CD4-positive, alpha-beta T cell treated with Interleukin-15 for 4 hours (primary cell): ENCODE results near the gene DYTN.

Experiments
- DNase-seq: peaks from one replicate; pipeline ENCODE4 v3.0.0-alpha.2; 2020; ENCODE audit warnings: low spot score

The DYTN gene

DNA sequence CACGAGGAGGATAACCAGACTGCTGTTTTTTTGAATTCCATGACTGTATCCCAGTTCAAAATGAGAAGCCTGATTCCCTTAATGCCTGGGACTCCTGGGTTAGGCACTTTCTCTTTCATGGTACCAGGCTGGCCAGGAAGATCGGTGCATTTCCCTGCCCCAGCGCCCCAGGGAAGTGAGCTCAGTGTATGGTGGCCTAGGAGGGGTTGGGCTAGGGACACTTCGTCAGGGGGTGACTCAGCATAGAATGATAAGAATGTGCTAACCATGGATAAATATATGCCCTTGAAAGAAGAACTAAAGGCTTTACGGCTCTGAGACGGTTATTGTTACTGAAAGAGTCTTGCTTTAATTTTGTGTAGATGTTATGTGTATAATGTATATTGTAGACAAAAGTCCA lies 103.4 kb downstream of the DYTN start:
- DNase-seq: no peak

DNA sequence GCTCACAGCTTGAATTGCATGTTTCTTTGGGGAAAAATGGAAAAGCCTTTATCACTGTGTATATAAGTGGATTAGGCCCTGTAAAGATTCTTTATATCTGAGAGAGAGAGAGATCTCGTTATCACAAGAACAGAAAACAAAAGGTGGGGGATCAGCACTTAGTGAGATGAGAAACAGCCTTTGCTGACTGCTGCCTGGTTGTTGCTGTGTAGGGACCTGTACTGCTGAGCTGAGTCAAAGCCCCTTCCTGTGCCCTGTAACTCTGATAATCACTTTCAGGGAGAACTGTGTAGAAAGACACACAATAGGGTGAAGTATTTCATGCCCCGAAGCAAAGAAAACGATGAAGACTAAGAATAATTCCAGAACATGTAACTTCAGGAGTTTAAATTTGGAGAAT lies 106.5 kb downstream of the DYTN start:
- no peak for DNase-seq

DNA sequence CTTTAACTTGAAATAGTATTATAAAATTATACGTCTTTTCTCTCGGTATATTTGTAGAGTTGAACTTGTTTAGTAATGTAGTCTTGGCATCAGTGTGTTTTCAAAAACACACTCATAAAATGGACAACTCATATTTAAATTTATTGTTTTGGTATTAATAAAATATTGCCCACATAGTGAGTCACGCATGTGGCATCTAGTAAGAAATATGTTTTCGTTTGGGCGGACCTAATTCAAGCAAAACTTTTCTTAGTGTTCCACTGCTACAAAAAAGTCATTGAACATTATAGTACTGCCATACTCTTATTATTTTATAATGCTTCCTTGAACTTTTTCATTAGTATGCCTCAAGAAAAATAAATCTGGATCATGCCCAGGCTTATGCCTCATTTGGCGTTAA lies 107.0 kb downstream of the DYTN start:
- no peak for DNase-seq

GRCh38 chr2:206610451-206610850 lies 107.7 kb downstream of the DYTN start:
- no peak for DNase-seq

DNA sequence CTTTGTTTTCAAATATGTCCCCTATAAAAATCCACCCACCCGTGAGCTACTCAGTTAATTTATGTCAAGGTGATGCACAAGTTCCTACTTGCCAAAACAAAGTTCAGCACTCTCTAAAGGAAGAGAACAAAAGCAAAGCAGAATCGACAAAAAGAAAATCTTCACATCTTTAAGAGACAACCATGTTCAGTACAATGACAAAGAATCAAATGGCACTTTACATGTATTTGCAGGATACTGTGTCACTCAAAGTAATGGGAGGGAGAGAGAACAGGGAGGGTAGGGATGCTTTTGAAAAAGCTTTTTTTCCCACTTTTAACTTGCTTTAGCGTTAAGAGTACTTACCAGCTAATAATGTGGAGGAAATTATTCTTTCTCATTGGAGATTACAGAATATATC lies 115.0 kb downstream of the DYTN start:
- no peak for DNase-seq
